Measurements from ENCODE around the gene FIGNL1. TPM values are rescaled to one million over a fixed set of nuclear protein-coding genes. Genes with fewer than 3 reads are reported as not detected.

Gene FIGNL1
- total RNA-seq, 1 experiment from 2014 or later, result 6.4 TPM

GRCh38 chr7:50492770-50493519 lies 42.8 kb upstream of the FIGNL1 start (continued):
- TF ChIP-seq USF1 (CRISPR knock-in tag; IDR thresholded peaks at IDR 0.05) (no peak), CREM (CRISPR knock-in tag; IDR thresholded peaks at IDR 0.05) (no peak)

- H3K4me1 Mint-ChIP-seq, result 0 out of 2 replicates have a peak, but pooled peaks cover 3% of the 10 kb centered on the region
- ChIA-PET CTCF (no interaction called here), POLR2A (no interaction called here)
- no peaks in the 10 kb centered on the region; the same call in 1 of the 2 replicates for H3K27me3 Mint-ChIP-seq (ENCODE audit: low read depth)
- DNase-seq (ENCODE audit: low spot score) (no peak), ATAC-seq (no peak)
- H3K27ac Mint-ChIP-seq, result no peak overlapping the region
- no peak for TF ChIP-seq JAZF1 (CRISPR knock-in tag; IDR thresholded peaks at IDR 0.05)
- peaks cover 30% of the 10 kb centered on the region for H3K9me3 Mint-ChIP-seq
- H3K36me3 Mint-ChIP-seq, result peaks cover 13% of the 10 kb centered on the region
- no peak overlapping the region for H3K4me3 Mint-ChIP-seq
Observed at GRCh38 chr7:50491943-50492342, 41.8 kb upstream of the FIGNL1 start.

GRCh38 chr7:50491209-50491608 lies 41.1 kb upstream of the FIGNL1 start:
- H3K9me3 Mint-ChIP-seq, result peaks cover 38% of the 10 kb centered on the region
- H3K4me3 Mint-ChIP-seq, result no peak overlapping the region
- ATAC-seq (no peak), DNase-seq (ENCODE audit: low spot score) (no peak)
- peaks cover 18% of the 10 kb centered on the region for H3K36me3 Mint-ChIP-seq
- H3K4me1 Mint-ChIP-seq, result 0 out of 2 replicates have a peak, but pooled peaks cover 3% of the 10 kb centered on the region
- no peak for TF ChIP-seq RORB (CRISPR knock-in tag; IDR thresholded peaks at IDR 0.05)
- TF ChIP-seq ZNF317 (CRISPR knock-in tag; IDR thresholded peaks at IDR 0.05; ENCODE audit: borderline replicate concordance, low read depth), result no peak
- no peak for TF ChIP-seq FOXP4 (CRISPR knock-in tag; IDR thresholded peaks at IDR 0.05)
- no peak for TF ChIP-seq EMX1 (CRISPR knock-in tag; IDR thresholded peaks at IDR 0.05)
- TF ChIP-seq ZNF263 (CRISPR knock-in tag; IDR thresholded peaks at IDR 0.05; ENCODE audit: low read depth), result no peak
- TF ChIP-seq ZNF138 (CRISPR knock-in tag; conservative IDR thresholded peaks at IDR 0.05), result no peak
- no peak for TF ChIP-seq GABPB1 (CRISPR knock-in tag; IDR thresholded peaks at IDR 0.05)
- no peak for TF ChIP-seq ZNF512 (CRISPR knock-in tag; IDR thresholded peaks at IDR 0.05; ENCODE audit: borderline replicate concordance)
- TF ChIP-seq ZNF416 (CRISPR knock-in tag; IDR thresholded peaks at IDR 0.05), result no peak
- no peak for TF ChIP-seq ATF3 (CRISPR knock-in tag; conservative IDR thresholded peaks at IDR 0.05)
- no peak for TF ChIP-seq SMAD3 (CRISPR knock-in tag; IDR thresholded peaks at IDR 0.05; ENCODE audit: borderline replicate concordance)
- H3K27ac Mint-ChIP-seq, result no peak overlapping the region
- ChIA-PET POLR2A (no interaction called here), CTCF (no interaction called here)
- no peaks in the 10 kb centered on the region; the same call in 1 of the 2 replicates for H3K27me3 Mint-ChIP-seq (ENCODE audit: low read depth)

- H3K27ac Mint-ChIP-seq, result no peak overlapping the region
- no peak for ATAC-seq
- peaks cover 18% of the 10 kb centered on the region for H3K36me3 Mint-ChIP-seq
- ChIA-PET POLR2A (no interaction called here), CTCF (no interaction called here)
- TF ChIP-seq ZNF281 (CRISPR knock-in tag; IDR thresholded peaks at IDR 0.05) (no peak), NFATC4 (CRISPR knock-in tag; IDR thresholded peaks at IDR 0.05) (no peak)
- H3K9me3 Mint-ChIP-seq, result peaks cover 56% of the 10 kb centered on the region
- DNase-seq (ENCODE audit: low spot score), result no peak
- H3K27me3 Mint-ChIP-seq (ENCODE audit: low read depth), result no peaks in the 10 kb centered on the region; the same call in 1 of the 2 replicates
- 0 out of 2 replicates have a peak, but pooled peaks cover 3% of the 10 kb centered on the region for H3K4me1 Mint-ChIP-seq
- H3K4me3 Mint-ChIP-seq, result no peak overlapping the region
Observed at GRCh38 chr7:50488379-50488778, 38.2 kb upstream of the FIGNL1 start.

All from WTC11 (cell line).